ENCODE results near the gene EMILIN3.

DNA sequence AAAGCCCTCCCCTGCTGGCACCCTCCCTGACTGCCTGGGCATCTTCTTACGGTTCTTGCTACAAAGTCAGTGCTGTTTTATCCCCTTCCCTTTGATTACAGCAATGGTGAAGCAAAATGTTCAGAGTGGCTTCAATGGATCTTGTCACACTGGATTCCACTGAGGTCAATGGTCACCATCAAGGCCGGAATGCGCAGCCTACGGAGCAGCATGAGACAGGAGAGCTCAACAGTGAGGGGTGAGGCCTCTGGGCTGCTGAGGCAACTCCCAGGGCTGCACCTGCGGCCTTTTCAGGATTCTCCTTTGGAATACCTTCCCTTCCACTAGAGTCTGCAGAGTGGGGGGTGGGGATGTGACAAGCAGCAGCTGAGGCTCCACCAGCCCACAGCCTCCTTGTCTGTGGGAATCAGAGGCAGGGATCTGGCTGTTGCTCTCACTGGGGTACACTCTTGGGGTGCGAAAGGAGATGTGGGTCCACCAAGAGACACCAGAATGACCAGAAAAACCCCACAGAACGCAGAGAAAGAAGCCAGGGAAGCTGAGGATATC, 40.4 kb upstream of the EMILIN3 start:
- TF ChIP-seq CTCF (IDR thresholded peaks at IDR 0.05) (no peak), POLR2A (IDR thresholded peaks at IDR 0.05) (no peak)

Data from esophagus squamous epithelium (tissue), 4 donors.